OCI-LY1 (cell line): ENCODE measurements around the gene C16orf87.

Experiments
- H2AFZ ChIP-seq: fragments of 200-600 bp; sonication (generic), shearing (Covaris generic); 2 replicates; pipeline ENCODE4 v1.6.0; 2014; ENCODE audit warnings: antibody characterized with exemption, mild to moderate bottlenecking, low read length
- H3F3A ChIP-seq: fragments of 200-600 bp; sonication (generic), shearing (Covaris generic); 2 replicates; pipeline ENCODE4 v1.6.0; 2014; ENCODE audit warnings: mild to moderate bottlenecking, antibody characterized with exemption, low read length, moderate library complexity; ENCODE audit not compliant: insufficient read depth
- H3K27ac ChIP-seq: fragments of 200-600 bp; sonication (generic); 2 replicates; pipeline ENCODE4 v1.5.1; 2014; ENCODE audit warnings: low read length, mixed run types, mild to moderate bottlenecking, low read depth; ENCODE audit not compliant: poor library complexity, severe bottlenecking
- H3K27me3 ChIP-seq: fragments of 200-600 bp; sonication (generic); 2 replicates; pipeline ENCODE4 v1.6.0; 2014; ENCODE audit warnings: antibody characterized with exemption, mild to moderate bottlenecking, low read length, moderate library complexity; ENCODE audit not compliant: insufficient read depth
- H3K36me3 ChIP-seq: fragments of 200-600 bp; sonication (generic); 2 replicates; pipeline ENCODE4 v1.6.1; 2014; ENCODE audit warnings: mild to moderate bottlenecking, antibody characterized with exemption, low read length, moderate library complexity, mixed read lengths; ENCODE audit not compliant: insufficient read depth
- H3K4me1 ChIP-seq: fragments of 200-600 bp; sonication (generic); 2 replicates; pipeline ENCODE4 v1.5.1; 2014; ENCODE audit warnings: mild to moderate bottlenecking, low read length, moderate library complexity; ENCODE audit not compliant: insufficient read depth, severe bottlenecking
- H3K4me2 ChIP-seq: fragments of 200-600 bp; sonication (generic), shearing (Covaris generic); 2 replicates; pipeline ENCODE4 v1.6.1; 2014; ENCODE audit warnings: low read length
- H3K4me3 ChIP-seq: fragments of 200-600 bp; sonication (generic); 2 replicates; pipeline ENCODE4 v1.5.1; 2014; ENCODE audit warnings: low read length, low read depth, mild to moderate bottlenecking, mixed read lengths; ENCODE audit not compliant: poor library complexity, severe bottlenecking
- H3K79me2 ChIP-seq: fragments of 200-600 bp; shearing (Covaris generic); 2 replicates; pipeline ENCODE4 v1.6.1; 2016; ENCODE audit warnings: mixed run types, low read length, mixed read lengths; ENCODE audit not compliant: insufficient read depth
- H3K9ac ChIP-seq: fragments of 200-600 bp; sonication (generic), shearing (Covaris generic); 2 replicates; pipeline ENCODE4 v1.6.1; 2014; ENCODE audit warnings: mild to moderate bottlenecking, low read length, mixed read lengths
- H3K9me2 ChIP-seq: fragments of 200-600 bp; sonication (generic), shearing (Covaris generic); 2 replicates; pipeline ENCODE4 v1.6.1; 2014; ENCODE audit warnings: low read depth, mild to moderate bottlenecking, low read length, mixed read lengths
- H3K9me3 ChIP-seq: fragments of 200-600 bp; shearing (Covaris generic); 2 replicates; pipeline ENCODE4 v1.6.1; 2014; ENCODE audit warnings: low read length, mixed read lengths
- H4K20me1 ChIP-seq: fragments of 200-600 bp; sonication (generic), shearing (Covaris generic); 2 replicates; pipeline ENCODE4 v1.6.0; 2016; ENCODE audit warnings: mild to moderate bottlenecking, low read length; ENCODE audit not compliant: insufficient read depth
- EZH2 ChIP-seq: fragments of 200-600 bp; sonication (generic), shearing (Covaris generic); IDR thresholded peaks from 2 replicates; pipeline ENCODE4 v1.8.0; 2017; ENCODE audit warnings: borderline replicate concordance, mixed run types, mild to moderate bottlenecking, antibody characterized with exemption, low read length, moderate library complexity, mixed read lengths
- TF ChIP-seq, protein P1 (sequence below): fragments of 200-600 bp; sonication (generic), shearing (Covaris generic); IDR thresholded peaks from 2 replicates; pipeline ENCODE4 v1.5.1; 2017; ENCODE audit warnings: mild to moderate bottlenecking, antibody characterized with exemption, low read length, moderate library complexity, mixed read lengths

The C16orf87 gene

DNA sequence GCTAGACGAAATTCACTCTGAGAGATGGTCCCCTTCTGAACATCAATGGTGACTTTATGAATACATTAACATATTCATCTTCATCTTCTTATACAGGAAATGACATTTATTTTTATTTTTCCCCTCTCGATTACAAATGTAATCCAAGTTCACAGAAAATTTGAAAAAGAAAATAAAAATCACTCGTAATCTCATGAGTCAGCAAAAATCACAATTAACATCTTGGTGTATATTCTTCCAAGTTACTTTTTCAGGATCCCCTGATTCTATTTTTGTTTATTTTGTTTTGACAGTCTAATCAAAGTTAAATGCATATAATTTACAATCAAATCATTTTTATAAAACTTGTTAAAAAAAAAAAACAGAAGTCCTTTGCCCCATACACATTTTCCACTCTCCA, 27.6 kb downstream of the C16orf87 start:
- Histone ChIP-seq H3K4me3 (no peak overlapping the region), H3K27me3 (no peaks in the 10 kb centered on the region), H4K20me1 (no peaks in the 10 kb centered on the region), H3K9me2 (no peaks in the 10 kb centered on the region), H3K79me2 (peaks cover 47% of the 10 kb centered on the region), H3K4me2 (no peak overlapping the region), H3K9me3 (no peaks in the 10 kb centered on the region), H3F3A (no peaks in the 10 kb centered on the region), H2AFZ (no peak overlapping the region), H3K4me1 (peaks cover 17% of the 10 kb centered on the region), H3K36me3 (peaks cover 88% of the 10 kb centered on the region), H3K27ac (peak overlapping the region; percentile 5), H3K9ac (no peak overlapping the region)
- TF ChIP-seq, protein P1, sequence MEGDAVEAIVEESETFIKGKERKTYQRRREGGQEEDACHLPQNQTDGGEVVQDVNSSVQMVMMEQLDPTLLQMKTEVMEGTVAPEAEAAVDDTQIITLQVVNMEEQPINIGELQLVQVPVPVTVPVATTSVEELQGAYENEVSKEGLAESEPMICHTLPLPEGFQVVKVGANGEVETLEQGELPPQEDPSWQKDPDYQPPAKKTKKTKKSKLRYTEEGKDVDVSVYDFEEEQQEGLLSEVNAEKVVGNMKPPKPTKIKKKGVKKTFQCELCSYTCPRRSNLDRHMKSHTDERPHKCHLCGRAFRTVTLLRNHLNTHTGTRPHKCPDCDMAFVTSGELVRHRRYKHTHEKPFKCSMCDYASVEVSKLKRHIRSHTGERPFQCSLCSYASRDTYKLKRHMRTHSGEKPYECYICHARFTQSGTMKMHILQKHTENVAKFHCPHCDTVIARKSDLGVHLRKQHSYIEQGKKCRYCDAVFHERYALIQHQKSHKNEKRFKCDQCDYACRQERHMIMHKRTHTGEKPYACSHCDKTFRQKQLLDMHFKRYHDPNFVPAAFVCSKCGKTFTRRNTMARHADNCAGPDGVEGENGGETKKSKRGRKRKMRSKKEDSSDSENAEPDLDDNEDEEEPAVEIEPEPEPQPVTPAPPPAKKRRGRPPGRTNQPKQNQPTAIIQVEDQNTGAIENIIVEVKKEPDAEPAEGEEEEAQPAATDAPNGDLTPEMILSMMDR: no peak
- no peak for TF ChIP-seq EZH2

DNA sequence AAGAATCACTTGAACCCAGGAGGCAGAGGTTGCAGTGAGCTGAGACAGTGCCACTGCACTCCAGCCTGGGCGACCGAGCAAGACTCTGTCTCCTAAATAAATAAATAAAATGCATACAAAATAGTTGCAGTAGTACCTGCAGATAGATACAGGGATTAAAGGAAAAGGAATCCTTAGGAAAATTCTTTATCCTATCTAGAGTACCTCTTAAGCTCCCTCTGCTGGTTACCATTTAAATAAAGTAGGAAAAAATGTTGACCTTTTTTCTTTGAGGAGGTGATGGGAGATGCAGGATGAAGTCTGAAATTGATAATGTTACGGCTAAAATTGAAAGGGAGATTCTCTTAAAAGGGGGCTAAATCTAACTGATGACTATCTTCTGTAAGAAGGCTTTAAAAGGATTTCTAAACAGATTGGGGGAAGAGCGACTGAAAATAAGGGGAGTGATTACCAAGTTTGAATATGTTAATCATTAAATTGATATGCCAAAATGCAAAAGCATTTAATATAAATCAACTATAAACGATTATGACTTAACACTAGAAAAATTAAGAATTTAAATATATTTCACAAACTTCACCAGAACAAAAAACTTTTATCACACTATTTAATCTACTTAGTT, 29.4 kb downstream of the C16orf87 start:
- Histone ChIP-seq H3K9me2 (no peaks in the 10 kb centered on the region), H3F3A (no peaks in the 10 kb centered on the region), H3K36me3 (peaks cover 85% of the 10 kb centered on the region)

DNA sequence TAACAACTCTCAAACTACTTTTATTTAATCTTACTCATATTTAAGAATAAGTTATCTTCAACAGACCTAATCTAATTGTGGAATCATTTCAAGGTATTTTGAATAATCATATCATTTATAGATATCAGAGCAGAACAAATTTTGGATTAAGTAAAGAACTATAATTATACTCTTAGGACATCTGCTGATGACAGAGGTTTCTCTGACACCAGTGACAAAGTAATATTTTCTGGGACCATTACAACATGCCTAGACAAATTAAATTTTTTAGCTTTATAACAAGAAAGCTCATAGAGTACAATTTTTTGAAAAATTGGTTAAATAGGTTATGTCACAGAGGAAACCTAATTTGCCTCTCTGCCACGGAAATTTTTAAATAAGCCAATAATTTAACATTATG, 30.5 kb downstream of the C16orf87 start:
- Histone ChIP-seq H3K9me3 (peaks cover 6% of the 10 kb centered on the region), H3K27ac (no peak overlapping the region), H3K9me2 (no peaks in the 10 kb centered on the region), H3K9ac (no peak overlapping the region), H3K4me2 (no peak overlapping the region), H3K79me2 (peaks cover 21% of the 10 kb centered on the region), H2AFZ (no peak overlapping the region), H3K27me3 (no peaks in the 10 kb centered on the region), H3K4me3 (no peak overlapping the region), H3K36me3 (peaks cover 85% of the 10 kb centered on the region), H3K4me1 (peaks cover 9% of the 10 kb centered on the region), H4K20me1 (no peaks in the 10 kb centered on the region), H3F3A (no peaks in the 10 kb centered on the region)
- no peak for TF ChIP-seq EZH2
- TF ChIP-seq, protein P1: no peak

More for the DNA sequence above, 29.4 kb downstream of the C16orf87 start:
- TF ChIP-seq, protein P1: peak; percentile 42
- TF ChIP-seq EZH2: no peak
- no peak overlapping the region for H3K4me2 ChIP-seq
- H3K4me1 ChIP-seq: peaks cover 9% of the 10 kb centered on the region
- peaks cover 28% of the 10 kb centered on the region for H3K79me2 ChIP-seq
- H3K4me3 ChIP-seq: no peak overlapping the region
- H4K20me1 ChIP-seq: no peaks in the 10 kb centered on the region
- H2AFZ ChIP-seq: no peak overlapping the region
- H3K27me3 ChIP-seq: no peaks in the 10 kb centered on the region
- no peak overlapping the region for H3K27ac ChIP-seq
- peaks cover 6% of the 10 kb centered on the region for H3K9me3 ChIP-seq
- no peak overlapping the region for H3K9ac ChIP-seq
